ENCODE measurements around the gene GK.
"Not testable (repeated sequence)": the region's sequence is repeated elsewhere in the genome, so short reads cannot be mapped to it uniquely, and the experiment has no call there.

GRCh38 chrX:30634070-30634469 is 19.2 kb upstream of the GK start:
- not testable (repeated sequence) for TF ChIP-seq POLR2AphosphoS5 (IDR thresholded peaks at IDR 0.05; ENCODE audit: control insufficient read depth, insufficient read depth, low read depth, low read length); RFX7 (CRISPR knock-in tag; IDR thresholded peaks at IDR 0.05); ZBTB49 (CRISPR knock-in tag; IDR thresholded peaks at IDR 0.05; ENCODE audit: borderline replicate concordance); ZKSCAN1 (IDR thresholded peaks at IDR 0.05; ENCODE audit: low read depth, low read length); DACH1 (IDR thresholded peaks at IDR 0.05; ENCODE audit: partially characterized antibody); GABPA (tag; conservative IDR thresholded peaks at IDR 0.05; ENCODE audit: low read depth); MAFG (tag; conservative IDR thresholded peaks at IDR 0.05); ZZZ3 (IDR thresholded peaks at IDR 0.05); NFYB (IDR thresholded peaks at IDR 0.05; ENCODE audit: extremely low read depth, insufficient read length); RBFOX2 (IDR thresholded peaks at IDR 0.05; ENCODE audit: low read depth, low read length); ZNF561 (CRISPR knock-in tag; conservative IDR thresholded peaks at IDR 0.05); RFX1 (IDR thresholded peaks at IDR 0.05); POLR3A (IDR thresholded peaks at IDR 0.05; ENCODE audit: borderline replicate concordance, extremely low read depth, insufficient read depth, insufficient read length); CBX3 (IDR thresholded peaks at IDR 0.05; ENCODE audit: borderline replicate concordance in 1 of 2, low read length in 2 of 2)

Data from K562 (cell line).